Measurements from ENCODE around the gene ATOSB.

DNA sequence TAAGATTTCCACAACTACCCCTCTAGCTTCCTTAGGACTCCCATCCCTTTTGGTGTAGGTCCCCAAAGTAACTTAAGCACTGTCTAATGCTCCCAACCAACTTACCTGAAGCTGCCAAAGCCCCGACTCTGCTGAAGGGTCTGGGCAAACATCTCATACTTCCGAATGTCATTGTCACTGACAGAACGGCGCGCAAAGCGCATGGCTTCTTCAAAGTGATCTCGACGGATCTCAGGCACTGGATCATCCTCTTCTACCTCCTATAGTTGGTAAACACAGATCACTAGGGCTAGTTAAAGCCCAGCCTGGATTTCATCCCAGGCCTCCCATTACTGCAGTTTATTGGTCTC, 58.4 kb downstream of the ATOSB start:
- no peak for TF ChIP-seq POLR2A (IDR thresholded peaks at IDR 0.05; ENCODE audit: low read depth, low read length)
- TF ChIP-seq TAF1 (IDR thresholded peaks at IDR 0.05; ENCODE audit: borderline replicate concordance, low read depth, low read length), result no peak
